HepG2 (cell line): ENCODE measurements around the gene THRA. TPM values are rescaled to one million over a fixed set of nuclear protein-coding genes. Genes with fewer than 3 reads are reported as not detected.

Source experiments
- IKZF5 ChIP-seq: IDR thresholded peaks from 2 replicates; pipeline ENCODE4 v1.6.1; 2018; ENCODE audit warnings: missing genetic modification reagents, mild to moderate bottlenecking, missing compliant biosample characterization
- KDM5B ChIP-seq: sonication (generic); formaldehyde crosslinking; IDR thresholded peaks from 2 replicates; pipeline ENCODE4 v1.4.0; 2020; ENCODE audit warnings: missing genetic modification reagents, mild to moderate bottlenecking, borderline replicate concordance
- PATZ1 ChIP-seq: sonication (generic); formaldehyde crosslinking; IDR thresholded peaks from 2 replicates; pipeline ENCODE4 v1.4.0; 2020; ENCODE audit warnings: missing genetic modification reagents
- ZBTB1 ChIP-seq: sonication (generic); formaldehyde crosslinking; IDR thresholded peaks from 2 replicates; pipeline ENCODE4 v1.4.0; 2020; ENCODE audit warnings: missing genetic modification reagents, borderline replicate concordance
- ZFP91 ChIP-seq: sonication (generic); formaldehyde crosslinking; IDR thresholded peaks from 2 replicates; pipeline ENCODE4 v1.9.0; 2022; ENCODE audit warnings: missing genetic modification reagents, mild to moderate bottlenecking, borderline replicate concordance
- ZNF501 ChIP-seq: sonication (generic); formaldehyde crosslinking; IDR thresholded peaks from 2 replicates; pipeline ENCODE4 v1.5.1; 2020; ENCODE audit warnings: mild to moderate bottlenecking, moderate library complexity, missing genetic modification reagents
- ZNF510 ChIP-seq: sonication (generic); formaldehyde crosslinking; IDR thresholded peaks from 2 replicates; pipeline ENCODE4 v1.4.0; 2020; ENCODE audit warnings: low read depth, mild to moderate bottlenecking, missing genetic modification reagents
- ZNF644 ChIP-seq: IDR thresholded peaks from 2 replicates; pipeline ENCODE4 v1.6.1; 2016; ENCODE audit warnings: low read depth
- ZNF687 ChIP-seq: sonication (generic); formaldehyde crosslinking; IDR thresholded peaks from 2 replicates; pipeline ENCODE4 v1.5.1; 2020; ENCODE audit warnings: mild to moderate bottlenecking, missing genetic modification reagents, moderate library complexity
- ZNF768 ChIP-seq: sonication (generic); formaldehyde crosslinking; IDR thresholded peaks from 2 replicates; pipeline ENCODE4 v1.4.0; 2020; ENCODE audit warnings: missing genetic modification reagents
- polyA plus RNA-seq, 8 experiments: library from polyadenylated mRNA; depleted of rRNA in 3 of 8; stranded (reverse) in 7 of 8; unstranded in 1 of 8; fragments of >200 nt; fragmentation: Illumina TruSeq in 4 of 8; extraction: Trizol in 4 of 8; gene quantifications; 2 replicates each; pipeline versions ENCODE4 v1.2.1 to v1.2.3, GENCODE V29; 2011 to 2016; ENCODE audit warnings: low read depth in 4 of 8, missing spikeins in 1 of 8, mixed read lengths in 1 of 8; ENCODE audit not compliant: insufficient read depth in 1 of 8
- total RNA-seq, 5 experiments: library from RNA; depleted of rRNA; stranded (reverse); fragments of >200 nt; fragmentation: Illumina TruSeq; extraction: Trizol; gene quantifications; 2 replicates each; pipeline ENCODE4 v1.2.3, GENCODE V29; 2016; ENCODE audit warnings: low read depth in 1 of 5

Gene THRA
- total and polyA plus RNA-seq, 2 of the 13 experiments (the other 11 are each of a cell fraction or from before 2014, with no cell fraction given), result 8.0 to 9.9 TPM

- TF ChIP-seq PATZ1 (CRISPR knock-in tag) (peak; percentile 82), ZBTB1 (CRISPR knock-in tag) (no peak), IKZF5 (0 out of 2 replicates have a peak, but pooled peaks have one; percentile 39), ZFP91 (CRISPR knock-in tag) (peak; percentile 48; the same call in 1 of the 2 replicates), ZNF768 (peak; percentile 57; the same call in 1 of the 2 replicates), ZNF501 (CRISPR knock-in tag) (no peak), KDM5B (CRISPR knock-in tag) (peak; percentile 29; the same call in 1 of the 2 replicates), ZNF644 (no peak), ZNF687 (CRISPR knock-in tag) (peak; percentile 54; the same call in 1 of the 2 replicates), ZNF510 (CRISPR knock-in tag) (no peak)
These were observed 23.6 kb downstream of the THRA start (continued) for GRCh38 chr17:40086150-40087044.
